Measurements from ENCODE around the gene PACC1.

DNA sequence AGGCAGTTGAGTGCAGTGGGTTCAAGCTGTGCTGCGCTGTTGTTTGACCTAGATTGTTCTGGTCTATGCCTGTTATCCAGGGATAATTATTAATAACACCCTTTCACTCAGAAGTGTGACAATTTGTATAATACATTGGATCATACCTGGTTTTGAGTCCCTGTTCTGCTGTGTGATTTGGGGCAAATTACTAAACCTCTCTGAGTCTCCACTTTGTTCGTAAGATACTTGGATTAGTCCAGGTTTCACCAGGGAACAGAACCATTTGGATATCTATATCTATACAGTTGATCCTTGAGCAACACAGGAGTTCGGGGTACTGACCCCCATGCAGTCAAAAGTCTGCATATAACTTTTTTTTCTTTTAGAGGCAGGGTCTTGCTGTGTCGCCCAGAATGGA is 20.3 kb upstream of the PACC1 start:
- TF ChIP-seq, protein P1, sequence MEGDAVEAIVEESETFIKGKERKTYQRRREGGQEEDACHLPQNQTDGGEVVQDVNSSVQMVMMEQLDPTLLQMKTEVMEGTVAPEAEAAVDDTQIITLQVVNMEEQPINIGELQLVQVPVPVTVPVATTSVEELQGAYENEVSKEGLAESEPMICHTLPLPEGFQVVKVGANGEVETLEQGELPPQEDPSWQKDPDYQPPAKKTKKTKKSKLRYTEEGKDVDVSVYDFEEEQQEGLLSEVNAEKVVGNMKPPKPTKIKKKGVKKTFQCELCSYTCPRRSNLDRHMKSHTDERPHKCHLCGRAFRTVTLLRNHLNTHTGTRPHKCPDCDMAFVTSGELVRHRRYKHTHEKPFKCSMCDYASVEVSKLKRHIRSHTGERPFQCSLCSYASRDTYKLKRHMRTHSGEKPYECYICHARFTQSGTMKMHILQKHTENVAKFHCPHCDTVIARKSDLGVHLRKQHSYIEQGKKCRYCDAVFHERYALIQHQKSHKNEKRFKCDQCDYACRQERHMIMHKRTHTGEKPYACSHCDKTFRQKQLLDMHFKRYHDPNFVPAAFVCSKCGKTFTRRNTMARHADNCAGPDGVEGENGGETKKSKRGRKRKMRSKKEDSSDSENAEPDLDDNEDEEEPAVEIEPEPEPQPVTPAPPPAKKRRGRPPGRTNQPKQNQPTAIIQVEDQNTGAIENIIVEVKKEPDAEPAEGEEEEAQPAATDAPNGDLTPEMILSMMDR (IDR thresholded peaks at IDR 0.05 in 8 of 11, conservative IDR thresholded peaks at IDR 0.05 in 3 of 11) = no peak
- TF ChIP-seq POLR2A (IDR thresholded peaks at IDR 0.05) = no peak
